K562 (cell line): ENCODE data around the gene WNT6. TPM values are rescaled to one million over a fixed set of nuclear protein-coding genes. Genes with fewer than 3 reads are reported as not detected.

Experiments
- ATF1 ChIP-seq, 2 experiments: fragments of 450-650 bp in 1 of 2; IDR thresholded peaks; 2 replicates each; pipeline ENCODE4 v1.6.1; 2016; ENCODE audit warnings: missing compliant biosample characterization in 1 of 2, missing genetic modification characterization in 1 of 2
- CHD4 ChIP-seq: fragments of 200-600 bp; sonication (generic); IDR thresholded peaks from 3 replicates; pipeline ENCODE4 v1.6.1; 2012; ENCODE audit warnings: low read depth, mild to moderate bottlenecking, mixed read lengths, low read length, inconsistent platforms; ENCODE audit not compliant: insufficient read depth, insufficient replicate concordance, poor library complexity, severe bottlenecking
- CREM ChIP-seq: IDR thresholded peaks from 2 replicates; pipeline ENCODE4 v1.6.1; 2014; ENCODE audit warnings: antibody characterized with exemption, low read depth
- DDX20 ChIP-seq: fragments of 450-650 bp; IDR thresholded peaks from 2 replicates; pipeline ENCODE4 v1.6.1; 2016; ENCODE audit warnings: missing genetic modification characterization, low read depth, mild to moderate bottlenecking, missing compliant biosample characterization, moderate library complexity
- ELF4 ChIP-seq: fragments of 450-650 bp; formaldehyde crosslinking; IDR thresholded peaks from 2 replicates; pipeline ENCODE4 v1.4.0; 2022; ENCODE audit warnings: missing genetic modification characterization
- EP300 ChIP-seq: IDR thresholded peaks from 2 replicates; pipeline ENCODE4 v1.6.1; 2012; ENCODE audit warnings: low read length, improper control_type of control experiment
- FOXA1 ChIP-seq: fragments of 450-650 bp; IDR thresholded peaks from 2 replicates; pipeline ENCODE4 v1.6.1; 2016; ENCODE audit warnings: mild to moderate bottlenecking, borderline replicate concordance
- FOXA3 ChIP-seq, 2 experiments: fragments of 450-650 bp in 1 of 2; sonication (generic) in 1 of 2; formaldehyde crosslinking; IDR thresholded peaks in 1 of 2; conservative IDR thresholded peaks in 1 of 2; 2 replicates each; pipeline versions ENCODE4 v1.4.0 to v1.8.0; 2020 to 2022; ENCODE audit warnings: mild to moderate bottlenecking in 2 of 2, missing genetic modification reagents in 1 of 2
- LARP7 ChIP-seq: fragments of 450-650 bp; IDR thresholded peaks from 2 replicates; pipeline ENCODE4 v1.6.1; 2016
- MAFF ChIP-seq: IDR thresholded peaks from 2 replicates; pipeline ENCODE4 v1.6.1; 2012; ENCODE audit warnings: low read length, improper control_type of control experiment
- MEF2A ChIP-seq: IDR thresholded peaks from 2 replicates; pipeline ENCODE4 v1.6.1; 2011; ENCODE audit warnings: low read depth, mild to moderate bottlenecking, low read length, moderate library complexity; ENCODE audit not compliant: control insufficient read depth
- MITF ChIP-seq: IDR thresholded peaks from 2 replicates; pipeline ENCODE4 v1.6.1; 2014; ENCODE audit warnings: antibody characterized with exemption
- MTA3 ChIP-seq: fragments of 450-650 bp; formaldehyde crosslinking; IDR thresholded peaks from 2 replicates; pipeline ENCODE4 v1.6.1; 2017; ENCODE audit warnings: mild to moderate bottlenecking, borderline replicate concordance
- MXI1 ChIP-seq: IDR thresholded peaks from 2 replicates; pipeline ENCODE4 v1.6.1; 2011; ENCODE audit warnings: low read depth, mild to moderate bottlenecking, improper control_type of control experiment, low read length
- POLR3G ChIP-seq: IDR thresholded peaks from 2 replicates; pipeline ENCODE4 v1.6.1; 2011; ENCODE audit not compliant: insufficient read length, insufficient replicate concordance; ENCODE audit errors: extremely low read depth
- SP2 ChIP-seq: IDR thresholded peaks from 2 replicates; pipeline ENCODE4 v1.6.1; 2011; ENCODE audit warnings: mild to moderate bottlenecking, low read depth, low read length, moderate library complexity; ENCODE audit not compliant: poor library complexity, severe bottlenecking; ENCODE audit errors: extremely low read depth
- ZFX ChIP-seq: sonication (generic); formaldehyde crosslinking; IDR thresholded peaks from 2 replicates; pipeline ENCODE4 v1.8.0; 2022; ENCODE audit warnings: mild to moderate bottlenecking, missing genetic modification reagents, moderate library complexity
- ZNF12 ChIP-seq: sonication (generic); formaldehyde crosslinking; IDR thresholded peaks from 2 replicates; pipeline ENCODE4 v1.4.0; 2020; ENCODE audit warnings: mild to moderate bottlenecking, missing genetic modification reagents
- ZNF124 ChIP-seq: sonication (generic); formaldehyde crosslinking; IDR thresholded peaks from 2 replicates; pipeline ENCODE4 v1.8.1; 2022; ENCODE audit warnings: missing genetic modification reagents
- ZNF561 ChIP-seq: fragments of 450-650 bp; formaldehyde crosslinking; conservative IDR thresholded peaks from 2 replicates; pipeline ENCODE4 v1.4.0; 2020; ENCODE audit warnings: mild to moderate bottlenecking, moderate library complexity
- ZNF644 ChIP-seq: fragments of 200-800 bp; sonication (Bioruptor generic); IDR thresholded peaks from 2 replicates; pipeline ENCODE4 v1.6.1; 2016; ENCODE audit warnings: low read depth, missing genetic modification characterization, missing compliant biosample characterization
- ZSCAN29 ChIP-seq: fragments of 450-650 bp; IDR thresholded peaks from 2 replicates; pipeline ENCODE4 v1.6.1; 2017
- polyA plus RNA-seq, 8 experiments: library from polyadenylated mRNA; depleted of rRNA in 4 of 8; stranded (reverse) in 5 of 8; unstranded in 3 of 8; fragments of >200 nt; fragmentation: Nextera tagmentation in 2 of 8; fragmentation: Illumina TruSeq in 1 of 8; extraction: Ambion mirVana in 2 of 8; extraction: Trizol in 1 of 8; gene quantifications; 2 replicates each; pipeline versions ENCODE4 v1.2.1 to v1.2.3, GENCODE V29; 2011 to 2014; ENCODE audit warnings: inconsistent platforms in 1 of 8, missing spikeins in 1 of 8
- total RNA-seq, 7 experiments: library from RNA; depleted of rRNA in 6 of 7; stranded (reverse); fragments of >200 nt in 6 of 7; fragmentation: Illumina TruSeq in 2 of 7; extraction: Trizol in 2 of 7; gene quantifications; 2 replicates each; pipeline versions ENCODE4 v1.2.1 to v1.2.3, GENCODE V29; 2011 to 2021; ENCODE audit warnings: low replicate concordance in 1 of 7
- TF ChIP-seq, protein P1 (sequence below), 2 experiments: fragments of 450-650 bp in 1 of 2; sonication (generic) in 1 of 2; formaldehyde crosslinking; conservative IDR thresholded peaks; 2 replicates each; pipeline versions ENCODE4 v1.4.0 to v1.8.1; 2020 to 2022; ENCODE audit warnings: mild to moderate bottlenecking in 1 of 2, missing genetic modification reagents in 1 of 2
- TF ChIP-seq, protein P2 (sequence below), 3 experiments: fragments of 200-800 bp in 1 of 3; sonication (Bioruptor generic) in 1 of 3; sonication (generic) in 1 of 3; formaldehyde crosslinking in 1 of 3; IDR thresholded peaks; 2 replicates each; pipeline versions ENCODE4 v1.6.1 to v1.8.0; 2016 to 2022; ENCODE audit warnings: mild to moderate bottlenecking in 2 of 3, missing compliant biosample characterization in 2 of 3, missing genetic modification characterization in 2 of 3, missing genetic modification reagents in 1 of 3

WNT6 gene
- total and polyA plus RNA-seq, 9 of the 15 experiments (the other 6 are each of a cell fraction or from before 2014, with no cell fraction given), result not detected

- TF ChIP-seq, protein P1, sequence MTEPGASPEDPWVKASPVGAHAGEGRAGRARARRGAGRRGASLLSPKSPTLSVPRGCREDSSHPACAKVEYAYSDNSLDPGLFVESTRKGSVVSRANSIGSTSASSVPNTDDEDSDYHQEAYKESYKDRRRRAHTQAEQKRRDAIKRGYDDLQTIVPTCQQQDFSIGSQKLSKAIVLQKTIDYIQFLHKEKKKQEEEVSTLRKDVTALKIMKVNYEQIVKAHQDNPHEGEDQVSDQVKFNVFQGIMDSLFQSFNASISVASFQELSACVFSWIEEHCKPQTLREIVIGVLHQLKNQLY (CRISPR knock-in tag; conservative IDR thresholded peaks at IDR 0.05), result no peak
- no peak for TF ChIP-seq ZNF124 (CRISPR knock-in tag)
- TF ChIP-seq FOXA3 (CRISPR knock-in tag; conservative IDR thresholded peaks at IDR 0.05 in 1 of 2, IDR thresholded peaks at IDR 0.05 in 1 of 2), result peak in 1 of 2 experiments; percentile 44; a peak in 1 of 4 replicates
- TF ChIP-seq, protein P2, sequence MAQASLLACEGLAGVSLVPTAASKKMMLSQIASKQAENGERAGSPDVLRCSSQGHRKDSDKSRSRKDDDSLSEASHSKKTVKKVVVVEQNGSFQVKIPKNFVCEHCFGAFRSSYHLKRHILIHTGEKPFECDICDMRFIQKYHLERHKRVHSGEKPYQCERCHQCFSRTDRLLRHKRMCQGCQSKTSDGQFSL (CRISPR knock-in tag; IDR thresholded peaks at IDR 0.05), result peak; percentile 29; the same call in 1 of the 2 replicates
- TF ChIP-seq, protein P2 (tag; IDR thresholded peaks at IDR 0.05), result no peak
- no peak for TF ChIP-seq ZNF644
- no peak for TF ChIP-seq LARP7
- TF ChIP-seq ZFX (CRISPR knock-in tag), result peak; percentile 84
- no peak for TF ChIP-seq MEF2A
- no peak for TF ChIP-seq MITF
- TF ChIP-seq CREM, result peak; percentile 85
- TF ChIP-seq ZNF12 (CRISPR knock-in tag), result no peak
- TF ChIP-seq ELF4 (CRISPR knock-in tag), result no peak
- no peak for TF ChIP-seq ZNF561
- no peak for TF ChIP-seq ZSCAN29
- no peak for TF ChIP-seq ATF1 (CRISPR knock-in tag; IDR thresholded peaks at IDR 0.05)
- peak; percentile 86 for TF ChIP-seq ATF1 (tag; IDR thresholded peaks at IDR 0.05)
- no peak for TF ChIP-seq POLR3G
- no peak for TF ChIP-seq DDX20 (tag)
- TF ChIP-seq FOXA1, result no peak
- TF ChIP-seq MXI1, result no peak
- peak; percentile 57; the same call in 1 of the 2 replicates for TF ChIP-seq MTA3
- no peak for TF ChIP-seq SP2
- TF ChIP-seq MAFF, result peak; percentile 47; the same call in 1 of the 2 replicates
- no peak for TF ChIP-seq CHD4
- no peak for TF ChIP-seq EP300
Measured at GRCh38 chr2:218908721-218909619, 49.4 kb downstream of the WNT6 start (continued).
